GM10248 (cell line): ENCODE data around the gene TNFRSF8.
A peak's percentile ranks its signal among the peaks of the same experiment; 100 is the strongest.
"Not testable (repeated sequence)": the region's sequence is repeated elsewhere in the genome, so short reads cannot be mapped to it uniquely, and the experiment has no call there.

Source experiments
- CTCF ChIA-PET: fragments of 300-600 bp; sonication (Branson Sonifier 250); formaldehyde crosslinking; extraction: SDS; loops from one replicate; lab custom pipeline; 2021; ENCODE audit warnings: antibody characterized with exemption; lab: Yijun Ruan, JAX
- POLR2A ChIA-PET: fragments of 350-650 bp; sonication (Branson Sonifier 250); formaldehyde crosslinking; extraction: SDS; loops from one replicate; lab custom pipeline; 2020; ENCODE audit warnings: antibody characterized with exemption; lab: Yijun Ruan, JAX
- DNase-seq: peaks from one replicate; pipeline ENCODE4 v3.0.0; 2012; ENCODE audit errors: extremely low spot score
- TF ChIP-seq, protein P1 (sequence below): IDR thresholded peaks from 2 replicates; pipeline ENCODE4 v1.5.1; 2012; ENCODE audit warnings: mild to moderate bottlenecking, low read depth; ENCODE audit errors: extremely low read depth, missing control alignments, control extremely low read depth

Gene TNFRSF8

DNA sequence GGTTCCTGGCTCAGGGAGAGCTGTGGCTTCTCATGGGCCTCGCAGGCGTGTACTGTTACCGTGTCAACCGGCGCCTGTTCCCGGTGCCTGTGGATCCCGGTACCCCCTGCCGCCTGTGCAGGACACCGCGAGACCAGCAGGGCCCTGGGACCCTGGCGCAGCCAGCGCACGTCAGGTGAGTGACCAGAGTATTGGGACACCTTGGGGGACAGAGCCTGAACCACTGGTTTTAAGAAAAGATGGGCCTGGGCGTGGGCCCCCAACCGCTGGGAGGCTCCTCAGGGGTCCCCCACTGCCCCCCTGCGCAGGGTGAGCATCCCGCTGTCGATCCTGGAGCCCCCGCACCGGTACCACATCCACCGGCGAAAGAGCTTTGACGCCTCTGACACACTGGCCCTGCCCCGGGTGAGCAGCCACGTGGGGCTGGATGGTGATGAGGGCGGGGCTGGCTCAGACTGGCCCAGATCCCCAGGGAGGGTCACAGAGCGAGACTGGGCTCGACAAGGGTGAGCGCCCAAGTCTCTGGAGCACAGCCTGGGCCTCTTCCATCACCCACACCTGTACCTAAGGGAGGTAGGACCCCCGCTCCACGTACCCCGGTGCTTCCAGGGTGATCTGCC is 33.3 kb upstream of the TNFRSF8 start:
- no peak for DNase-seq
- POLR2A ChIA-PET = interaction anchor here (0.8 to 4.2 kb wide), 2 partner anchors 11 to 121 kb away, joined by 3 to 34 read pairs; partner anchors contain the start of gene MIIP
- TF ChIP-seq, protein P1, sequence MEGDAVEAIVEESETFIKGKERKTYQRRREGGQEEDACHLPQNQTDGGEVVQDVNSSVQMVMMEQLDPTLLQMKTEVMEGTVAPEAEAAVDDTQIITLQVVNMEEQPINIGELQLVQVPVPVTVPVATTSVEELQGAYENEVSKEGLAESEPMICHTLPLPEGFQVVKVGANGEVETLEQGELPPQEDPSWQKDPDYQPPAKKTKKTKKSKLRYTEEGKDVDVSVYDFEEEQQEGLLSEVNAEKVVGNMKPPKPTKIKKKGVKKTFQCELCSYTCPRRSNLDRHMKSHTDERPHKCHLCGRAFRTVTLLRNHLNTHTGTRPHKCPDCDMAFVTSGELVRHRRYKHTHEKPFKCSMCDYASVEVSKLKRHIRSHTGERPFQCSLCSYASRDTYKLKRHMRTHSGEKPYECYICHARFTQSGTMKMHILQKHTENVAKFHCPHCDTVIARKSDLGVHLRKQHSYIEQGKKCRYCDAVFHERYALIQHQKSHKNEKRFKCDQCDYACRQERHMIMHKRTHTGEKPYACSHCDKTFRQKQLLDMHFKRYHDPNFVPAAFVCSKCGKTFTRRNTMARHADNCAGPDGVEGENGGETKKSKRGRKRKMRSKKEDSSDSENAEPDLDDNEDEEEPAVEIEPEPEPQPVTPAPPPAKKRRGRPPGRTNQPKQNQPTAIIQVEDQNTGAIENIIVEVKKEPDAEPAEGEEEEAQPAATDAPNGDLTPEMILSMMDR = no peak
- CTCF ChIA-PET = interaction anchor here (1.0 to 2.9 kb wide), 7 partner anchors 10 to 63 kb away, joined by 3 to 19 read pairs (median 7); partner anchors contain the start of gene MIIP

DNA sequence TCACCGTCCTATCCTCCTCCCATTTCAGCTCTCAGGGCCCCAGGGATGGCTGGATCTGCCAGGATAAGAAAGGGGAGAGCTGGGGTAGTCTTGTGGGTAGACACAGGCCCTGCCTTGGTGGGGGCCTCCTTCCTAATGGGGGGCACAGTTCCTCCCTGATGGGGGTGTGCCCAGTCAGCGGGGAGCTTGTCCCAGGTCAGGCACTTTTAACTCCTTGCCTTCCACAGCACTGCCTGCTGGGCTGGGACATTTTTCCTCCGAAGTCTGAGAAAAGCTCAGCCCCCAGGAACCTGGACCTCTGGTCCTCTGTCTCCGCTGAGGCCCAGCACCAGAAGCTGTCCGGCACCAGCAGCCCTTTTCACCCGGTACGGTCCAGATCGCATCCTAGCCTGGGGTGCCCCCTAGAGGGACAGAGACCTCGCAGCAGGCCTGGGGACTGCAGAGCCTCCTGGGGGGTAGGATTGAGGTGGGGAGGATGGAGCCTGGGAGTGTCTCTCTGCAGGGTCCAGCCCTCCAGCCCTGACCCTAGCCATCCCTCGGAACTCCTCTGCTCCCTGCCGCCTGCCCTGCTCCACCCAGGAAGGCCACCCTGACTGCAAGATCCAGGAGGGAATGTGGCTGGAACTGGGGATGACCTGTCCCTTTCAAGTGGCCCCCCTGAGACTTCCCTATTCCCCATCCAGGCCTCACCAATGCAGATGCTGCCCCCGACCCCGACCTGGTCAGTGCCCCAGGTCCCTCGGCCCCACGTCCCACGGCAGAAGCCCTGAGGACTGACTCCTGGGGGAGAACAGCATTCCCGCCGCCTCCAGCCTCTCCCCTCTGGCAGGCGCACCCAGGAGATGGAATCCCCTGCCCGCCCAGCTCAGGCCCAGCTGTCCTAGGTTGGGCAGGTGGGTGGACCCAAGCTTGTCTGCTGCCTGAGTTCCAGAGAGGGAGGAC is 31.8 kb upstream of the TNFRSF8 start:
- CTCF ChIA-PET = interaction anchor here (0.7 to 2.9 kb wide), 24 partner anchors 9 to 193 kb away, joined by 3 to 19 read pairs (median 4); partner anchors contain the start of gene MIIP
- TF ChIP-seq, protein P1 = peak; percentile 66
- POLR2A ChIA-PET = interaction anchor here (1.0 to 4.2 kb wide), 2 partner anchors 12 to 122 kb away, joined by 10 to 34 read pairs; partner anchors contain the start of gene MIIP
- peak; percentile 71 for DNase-seq

DNA sequence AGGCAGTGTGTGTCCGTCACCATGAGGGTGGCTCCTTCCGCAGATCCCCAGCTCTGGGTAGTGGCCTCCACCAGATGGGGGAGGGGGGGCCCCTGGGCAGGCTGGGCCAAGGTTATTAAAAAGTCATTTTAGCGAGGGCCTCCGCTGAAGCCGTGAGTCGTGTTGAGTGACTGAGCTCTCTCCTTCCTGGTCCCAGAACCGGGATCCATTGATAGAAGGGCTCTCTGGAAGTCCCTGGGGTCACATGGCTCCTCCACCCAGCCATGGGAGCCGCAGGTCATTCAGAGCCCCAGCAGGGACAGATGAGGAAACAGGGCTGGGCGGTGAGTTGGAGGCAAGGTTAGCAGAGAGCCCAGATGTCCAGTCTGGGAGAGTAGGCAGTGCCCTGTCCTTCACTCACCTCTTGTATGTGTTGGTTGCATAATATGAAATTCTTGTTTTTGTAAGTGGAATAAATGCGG is 30.9 kb upstream of the TNFRSF8 start:
- TF ChIP-seq, protein P1 = no peak
- no peak for DNase-seq
- POLR2A ChIA-PET = interaction anchor here (4.2 kb wide), 1 partner anchor 123 kb away, joined by 34 read pairs; no protein-coding TSS in a partner anchor
- CTCF ChIA-PET = interaction anchor here (0.8 to 2.9 kb wide), 15 partner anchors 8 to 194 kb away, joined by 3 to 19 read pairs (median 5); partner anchors contain the start of gene MIIP

DNA sequence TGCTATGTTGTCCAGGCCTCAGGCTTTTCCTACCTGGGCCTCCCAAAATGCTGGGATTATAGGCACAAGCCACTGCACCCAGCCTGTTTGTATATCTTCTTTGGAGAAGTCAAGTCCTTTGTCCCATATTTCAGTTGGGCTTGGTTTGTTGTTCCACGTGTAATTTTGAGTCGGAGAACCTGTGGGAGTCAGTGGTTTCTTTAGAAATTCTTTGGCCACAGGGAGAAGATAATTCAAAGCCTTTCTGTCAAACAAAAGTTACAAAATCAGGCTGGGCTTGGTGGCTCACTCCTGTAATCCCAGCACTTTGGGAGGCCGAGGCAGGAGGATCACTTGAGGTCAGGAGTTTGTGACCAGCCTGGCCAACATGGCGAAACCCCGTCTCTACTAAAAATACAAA is 29.7 kb upstream of the TNFRSF8 start:
- DNase-seq, POLR2A ChIA-PET: not testable (repeated sequence)
- CTCF ChIA-PET = interaction anchor here (1.0 to 2.0 kb wide), 3 partner anchors 14 to 63 kb away, joined by 3 to 8 read pairs (median 4); partner anchors contain the start of gene MIIP

DNA sequence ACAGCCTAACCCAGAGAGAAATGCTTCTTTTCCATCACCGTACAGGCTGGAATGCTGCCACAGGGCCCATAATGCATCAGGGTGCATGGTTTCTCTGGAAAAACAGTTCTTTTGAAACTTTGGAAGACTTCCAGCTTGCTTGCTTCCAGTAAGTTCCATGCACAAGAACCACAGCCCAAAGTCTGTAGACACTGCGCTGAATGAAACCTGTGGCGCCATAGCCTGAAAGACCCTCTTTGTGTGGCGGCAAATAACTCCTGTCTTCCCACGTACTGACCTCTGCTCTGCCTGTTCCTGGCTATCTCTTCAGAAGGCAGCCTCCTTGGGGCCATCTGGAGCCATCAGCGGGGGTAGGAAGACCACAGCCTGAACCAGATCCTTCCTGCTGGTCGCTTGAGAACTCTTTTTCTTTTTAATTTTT is 28.7 kb upstream of the TNFRSF8 start:
- no peak for DNase-seq
- CTCF ChIA-PET = interaction anchor here (1.0 to 2.0 kb wide), 2 partner anchors 15 to 30 kb away, joined by 4 to 8 read pairs; partner anchors contain the start of gene MIIP
- POLR2A ChIA-PET = no interaction called here
- TF ChIP-seq, protein P1 = no peak

DNA sequence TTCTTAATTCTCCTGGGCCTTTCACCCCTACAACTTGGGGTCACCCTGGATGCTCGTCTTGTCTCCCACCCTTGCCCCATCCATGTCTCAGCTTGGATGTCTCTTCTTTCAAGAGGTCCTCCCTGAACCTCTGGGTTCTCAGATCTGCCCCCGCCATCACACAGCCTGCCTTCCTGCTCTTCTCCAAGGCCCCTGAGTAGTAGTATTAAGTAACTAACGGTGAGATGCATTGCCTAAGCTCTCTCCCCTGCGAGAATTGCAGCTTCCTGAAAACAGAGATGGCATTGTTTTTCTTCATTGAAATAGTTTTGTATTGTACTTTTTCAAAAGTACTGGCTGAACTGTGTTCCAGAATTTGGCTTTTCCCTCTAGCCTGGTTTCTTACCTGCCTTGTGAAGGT is 27.8 kb upstream of the TNFRSF8 start:
- POLR2A ChIA-PET = no interaction called here
- DNase-seq = no peak
- CTCF ChIA-PET = interaction anchor here (1.2 to 2.0 kb wide), 2 partner anchors 16 to 44 kb away, joined by 4 to 8 read pairs; partner anchors contain the start of gene MIIP
- TF ChIP-seq, protein P1 = no peak
